ENCODE measurements around the gene FCHO1. TPM values are rescaled to one million over a fixed set of nuclear protein-coding genes. Genes with fewer than 3 reads are reported as not detected.
"Not testable (repeated sequence)": the region's sequence is repeated elsewhere in the genome, so short reads cannot be mapped to it uniquely, and the experiment has no call there.

FCHO1 gene
- polyA plus RNA-seq, 2 donors, result 0.51 to 0.75 TPM

- no peaks in the 10 kb centered on the region for H3K27me3 ChIP-seq (ENCODE audit: control insufficient read depth in 1 of 2, insufficient read depth in 2 of 2, low read length in 2 of 2)
- no peak overlapping the region for H3K27ac ChIP-seq (ENCODE audit: low read depth in 2 of 2, low read length in 1 of 2)
- H3K9me3 ChIP-seq (ENCODE audit: control insufficient read depth in 2 of 2, insufficient read depth in 1 of 2, low read depth in 1 of 2, low read length in 1 of 2), result no peaks in the 10 kb centered on the region
- no peaks in the 10 kb centered on the region for H3K36me3 ChIP-seq (ENCODE audit: control insufficient read depth in 2 of 2, insufficient read depth in 2 of 2, low read length in 1 of 2)
- no peak overlapping the region for H3K4me3 ChIP-seq (ENCODE audit: low read depth in 1 of 2, low read length in 2 of 2)
- H3K4me1 ChIP-seq (ENCODE audit: control insufficient read depth in 2 of 2, insufficient read depth in 2 of 2, low read length in 1 of 2), result peaks cover 0 to 3% of the 10 kb centered on the region in 2 donors
- WGBS, 2 donors, result 63 to 72% methylated on average over 16 of the region's 16 CpGs
These were observed 24.1 kb downstream of the FCHO1 start for GRCh38 chr19:17775245-17775927.

- no peak overlapping the region for H3K27ac ChIP-seq (ENCODE audit: low read depth in 2 of 2, low read length in 1 of 2)
- H3K4me1 ChIP-seq (ENCODE audit: control insufficient read depth in 2 of 2, insufficient read depth in 2 of 2, low read length in 1 of 2), result peaks cover 0 to 3% of the 10 kb centered on the region in 2 donors
- no peaks in the 10 kb centered on the region for H3K36me3 ChIP-seq (ENCODE audit: control insufficient read depth in 2 of 2, insufficient read depth in 2 of 2, low read length in 1 of 2)
- no peak overlapping the region for H3K4me3 ChIP-seq (ENCODE audit: low read depth in 1 of 2, low read length in 2 of 2)
- no peaks in the 10 kb centered on the region for H3K9me3 ChIP-seq (ENCODE audit: control insufficient read depth in 2 of 2, insufficient read depth in 1 of 2, low read depth in 1 of 2, low read length in 1 of 2)
- H3K27me3 ChIP-seq (ENCODE audit: control insufficient read depth in 1 of 2, insufficient read depth in 2 of 2, low read length in 2 of 2), result no peaks in the 10 kb centered on the region
- WGBS, 2 donors, result 61 to 62% methylated on average over 27 of the region's 27 CpGs
These were observed 24.9 kb downstream of the FCHO1 start for GRCh38 chr19:17775991-17776803.

DNA sequence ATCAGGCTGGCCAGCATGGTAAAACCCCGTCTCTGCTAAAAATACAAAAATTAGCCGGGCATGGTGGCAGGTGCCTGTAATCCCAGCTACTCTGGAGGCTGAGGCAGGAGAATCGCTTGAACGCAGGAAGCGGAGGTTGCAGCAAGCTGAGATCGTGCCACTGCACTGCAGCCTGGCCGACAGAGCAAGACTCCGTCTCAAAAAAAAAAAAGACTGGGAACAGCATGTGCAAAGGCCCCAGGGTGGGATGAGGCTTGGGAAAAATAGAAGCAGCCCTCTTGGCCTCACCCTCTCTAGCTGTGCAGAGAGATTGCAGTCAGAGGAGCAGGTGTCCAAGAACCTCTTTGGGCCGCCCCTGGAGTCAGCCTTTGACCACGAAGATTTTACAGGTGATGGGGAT, 26.6 kb downstream of the FCHO1 start:
- 79 to 80% methylated on average over 10 of the region's 10 CpGs for WGBS, 2 donors
- H3K9me3 ChIP-seq (ENCODE audit: control insufficient read depth in 2 of 2, insufficient read depth in 1 of 2, low read depth in 1 of 2, low read length in 1 of 2); H3K36me3 ChIP-seq (ENCODE audit: control insufficient read depth in 2 of 2, insufficient read depth in 2 of 2, low read length in 1 of 2); H3K27ac ChIP-seq (ENCODE audit: low read depth in 2 of 2, low read length in 1 of 2); H3K4me1 ChIP-seq (ENCODE audit: control insufficient read depth in 2 of 2, insufficient read depth in 2 of 2, low read length in 1 of 2); H3K27me3 ChIP-seq (ENCODE audit: control insufficient read depth in 1 of 2, insufficient read depth in 2 of 2, low read length in 2 of 2); H3K4me3 ChIP-seq (ENCODE audit: low read depth in 1 of 2, low read length in 2 of 2): not testable (repeated sequence)

- 14% methylated on average over 34 to 37 of the region's 37 CpGs for whole genome bisulfite sequencing, 2 donors
- Histone ChIP-seq H3K9me3 (ENCODE audit: control insufficient read depth in 2 of 2, insufficient read depth in 1 of 2, low read depth in 1 of 2, low read length in 1 of 2) (no peaks in the 10 kb centered on the region), H3K27ac (ENCODE audit: low read depth in 2 of 2, low read length in 1 of 2) (no peak overlapping the region), H3K27me3 (ENCODE audit: control insufficient read depth in 1 of 2, insufficient read depth in 2 of 2, low read length in 2 of 2) (no peaks in the 10 kb centered on the region), H3K36me3 (ENCODE audit: control insufficient read depth in 2 of 2, insufficient read depth in 2 of 2, low read length in 1 of 2) (no peaks in the 10 kb centered on the region), H3K4me3 (ENCODE audit: low read depth in 1 of 2, low read length in 2 of 2) (no peak overlapping the region), H3K4me1 (ENCODE audit: control insufficient read depth in 2 of 2, insufficient read depth in 2 of 2, low read length in 1 of 2) (peaks cover 0 to 3% of the 10 kb centered on the region in 2 donors)
These were observed 27.1 kb downstream of the FCHO1 start for GRCh38 chr19:17778251-17778967.

DNA sequence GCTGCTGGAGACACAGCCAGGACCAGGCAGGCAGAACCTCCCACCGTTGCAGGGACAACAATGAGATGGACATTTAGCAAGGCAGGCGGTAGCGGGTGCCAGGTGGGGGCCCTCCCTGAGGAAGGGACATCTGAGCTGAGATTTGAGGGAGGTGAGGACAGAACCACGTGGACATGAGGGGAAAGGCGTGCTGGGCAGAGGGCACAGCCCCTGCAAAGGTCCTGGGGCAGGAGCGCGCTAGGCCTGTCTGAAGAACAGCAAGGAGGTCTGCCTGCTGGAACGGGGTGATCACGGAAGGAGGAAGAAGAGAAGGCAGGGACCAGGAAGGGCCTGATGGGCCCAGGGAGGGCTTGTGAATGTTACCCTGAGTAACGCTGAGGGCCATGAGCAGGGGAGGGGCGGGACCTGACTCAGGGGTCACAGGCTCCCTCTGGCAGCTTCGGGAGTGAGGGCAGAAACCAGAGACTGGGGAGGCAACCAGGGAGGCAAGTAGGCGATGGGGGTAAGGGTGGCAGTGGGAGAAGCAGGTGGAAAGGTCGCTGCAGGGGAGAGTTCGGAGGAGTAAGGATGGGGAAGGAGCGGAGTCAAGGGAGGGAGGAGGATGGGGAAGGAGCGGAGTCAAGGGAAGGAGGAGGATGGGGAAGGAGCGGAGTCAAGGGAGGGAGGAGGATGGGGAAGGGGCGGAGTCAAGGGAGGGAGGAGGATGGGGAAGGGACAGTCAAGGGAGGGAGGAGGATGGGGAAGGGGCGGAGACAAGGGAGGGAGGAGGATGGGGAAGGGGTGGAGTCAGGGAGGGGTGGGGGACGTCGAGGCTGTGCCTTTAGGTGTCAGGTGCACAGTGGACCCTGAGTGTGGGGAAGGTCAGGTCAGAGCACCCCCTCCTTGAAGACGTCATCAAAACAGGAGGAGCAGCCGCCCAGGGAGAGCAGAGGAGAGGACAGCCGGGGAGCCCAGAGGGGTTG, 28.0 kb downstream of the FCHO1 start:
- Histone ChIP-seq H3K4me3 (ENCODE audit: low read depth in 1 of 2, low read length in 2 of 2) (no peak overlapping the region), H3K27ac (ENCODE audit: low read depth in 2 of 2, low read length in 1 of 2) (no peak overlapping the region), H3K27me3 (ENCODE audit: control insufficient read depth in 1 of 2, insufficient read depth in 2 of 2, low read length in 2 of 2) (no peaks in the 10 kb centered on the region), H3K9me3 (ENCODE audit: control insufficient read depth in 2 of 2, insufficient read depth in 1 of 2, low read depth in 1 of 2, low read length in 1 of 2) (no peaks in the 10 kb centered on the region), H3K4me1 (ENCODE audit: control insufficient read depth in 2 of 2, insufficient read depth in 2 of 2, low read length in 1 of 2) (peaks cover 0 to 3% of the 10 kb centered on the region in 2 donors), H3K36me3 (ENCODE audit: control insufficient read depth in 2 of 2, insufficient read depth in 2 of 2, low read length in 1 of 2) (no peaks in the 10 kb centered on the region)
- WGBS, 2 donors, result 24 to 25% methylated on average over 22 to 25 of the region's 25 CpGs

DNA sequence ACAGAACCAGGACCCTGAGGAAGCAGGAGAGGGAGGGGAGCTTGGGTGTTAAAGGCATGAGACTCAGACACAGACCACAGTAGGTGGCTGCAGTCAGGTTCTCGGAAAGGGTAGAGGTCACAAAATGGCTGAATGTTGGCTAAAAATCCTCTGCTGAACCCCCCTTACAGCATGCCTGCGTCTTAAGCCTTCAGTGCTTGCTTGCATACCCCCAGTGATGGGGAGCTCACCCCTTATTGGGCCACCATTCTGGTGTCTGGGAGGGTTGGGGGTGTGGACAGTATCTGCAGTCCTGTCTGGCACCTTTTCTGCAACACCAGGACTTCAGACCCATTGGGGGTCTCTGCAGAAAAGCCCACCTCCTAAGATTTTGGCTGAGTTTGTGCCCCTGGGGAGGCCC, 29.5 kb downstream of the FCHO1 start:
- WGBS, 2 donors, result 87 to 90% methylated on average over 2 of the region's 2 CpGs
- no peaks in the 10 kb centered on the region for H3K9me3 ChIP-seq (ENCODE audit: control insufficient read depth in 2 of 2, insufficient read depth in 1 of 2, low read depth in 1 of 2, low read length in 1 of 2)

DNA sequence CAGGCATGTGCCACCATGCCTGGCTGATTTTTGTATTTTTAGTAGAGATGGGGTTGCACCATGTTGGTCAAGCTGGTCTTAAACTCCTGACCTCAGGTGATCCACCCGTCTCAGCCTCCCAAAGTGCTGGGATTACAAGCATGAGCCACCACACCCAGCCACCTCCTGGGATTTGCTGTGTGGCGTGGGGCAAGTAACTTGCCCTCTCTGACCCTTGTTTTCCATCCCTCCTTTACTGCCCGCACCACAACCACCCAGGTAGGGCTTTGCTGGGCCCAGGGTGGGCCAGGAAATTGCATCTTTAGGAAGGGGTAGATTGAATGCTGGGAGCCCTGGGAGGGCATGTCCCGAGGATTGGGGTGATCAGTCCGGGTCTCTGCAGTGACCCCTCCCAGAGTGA, 32.4 kb downstream of the FCHO1 start:
- not testable (repeated sequence) for H3K27me3 ChIP-seq (ENCODE audit: control insufficient read depth in 1 of 2, insufficient read depth in 2 of 2, low read length in 2 of 2); H3K4me1 ChIP-seq (ENCODE audit: control insufficient read depth in 2 of 2, insufficient read depth in 2 of 2, low read length in 1 of 2); H3K9me3 ChIP-seq (ENCODE audit: control insufficient read depth in 2 of 2, insufficient read depth in 1 of 2, low read depth in 1 of 2, low read length in 1 of 2); H3K36me3 ChIP-seq (ENCODE audit: control insufficient read depth in 2 of 2, insufficient read depth in 2 of 2, low read length in 1 of 2); H3K27ac ChIP-seq (ENCODE audit: low read depth in 2 of 2, low read length in 1 of 2); H3K4me3 ChIP-seq (ENCODE audit: low read depth in 1 of 2, low read length in 2 of 2)
- WGBS, 2 donors, result 68 to 71% methylated on average over 5 of the region's 5 CpGs

More for the DNA sequence above, 29.5 kb downstream of the FCHO1 start:
- H3K4me1 ChIP-seq (ENCODE audit: control insufficient read depth in 2 of 2, insufficient read depth in 2 of 2, low read length in 1 of 2), result peaks cover 0 to 3% of the 10 kb centered on the region in 2 donors
- H3K4me3 ChIP-seq (ENCODE audit: low read depth in 1 of 2, low read length in 2 of 2), result no peak overlapping the region
- no peaks in the 10 kb centered on the region for H3K36me3 ChIP-seq (ENCODE audit: control insufficient read depth in 2 of 2, insufficient read depth in 2 of 2, low read length in 1 of 2)
- H3K27me3 ChIP-seq (ENCODE audit: control insufficient read depth in 1 of 2, insufficient read depth in 2 of 2, low read length in 2 of 2), result no peaks in the 10 kb centered on the region
- H3K27ac ChIP-seq (ENCODE audit: low read depth in 2 of 2, low read length in 1 of 2), result no peak overlapping the region

- 44 to 51% methylated on average over 32 of the region's 32 CpGs for WGBS, 2 donors
- Histone ChIP-seq H3K27me3 (ENCODE audit: control insufficient read depth in 1 of 2, insufficient read depth in 2 of 2, low read length in 2 of 2) (no peaks in the 10 kb centered on the region), H3K4me3 (ENCODE audit: low read depth in 1 of 2, low read length in 2 of 2) (no peak overlapping the region), H3K9me3 (ENCODE audit: control insufficient read depth in 2 of 2, insufficient read depth in 1 of 2, low read depth in 1 of 2, low read length in 1 of 2) (no peaks in the 10 kb centered on the region), H3K27ac (ENCODE audit: low read depth in 2 of 2, low read length in 1 of 2) (no peak overlapping the region), H3K4me1 (ENCODE audit: control insufficient read depth in 2 of 2, insufficient read depth in 2 of 2, low read length in 1 of 2) (no peaks in the 10 kb centered on the region), H3K36me3 (ENCODE audit: control insufficient read depth in 2 of 2, insufficient read depth in 2 of 2, low read length in 1 of 2) (no peaks in the 10 kb centered on the region)
These were observed 33.1 kb downstream of the FCHO1 start for GRCh38 chr19:17784201-17785008.

Data from esophagus (tissue), 2 donors.